ENCODE measurements around the gene HDDC2. TPM values are rescaled to one million over a fixed set of nuclear protein-coding genes. Genes with fewer than 3 reads are reported as not detected.

Gene HDDC2
- total RNA-seq (10 to 100 TPM; 19.4 to 21.6 TPM), total RNA-seq (8.7 to 76.4 (median 25.9) reads per million in 172 experiments)
- polyA plus RNA-seq (2013, experiment 1 of 2) = 65.5 TPM
- 55.3 TPM for polyA plus RNA-seq (2013, experiment 2 of 2)

DNA sequence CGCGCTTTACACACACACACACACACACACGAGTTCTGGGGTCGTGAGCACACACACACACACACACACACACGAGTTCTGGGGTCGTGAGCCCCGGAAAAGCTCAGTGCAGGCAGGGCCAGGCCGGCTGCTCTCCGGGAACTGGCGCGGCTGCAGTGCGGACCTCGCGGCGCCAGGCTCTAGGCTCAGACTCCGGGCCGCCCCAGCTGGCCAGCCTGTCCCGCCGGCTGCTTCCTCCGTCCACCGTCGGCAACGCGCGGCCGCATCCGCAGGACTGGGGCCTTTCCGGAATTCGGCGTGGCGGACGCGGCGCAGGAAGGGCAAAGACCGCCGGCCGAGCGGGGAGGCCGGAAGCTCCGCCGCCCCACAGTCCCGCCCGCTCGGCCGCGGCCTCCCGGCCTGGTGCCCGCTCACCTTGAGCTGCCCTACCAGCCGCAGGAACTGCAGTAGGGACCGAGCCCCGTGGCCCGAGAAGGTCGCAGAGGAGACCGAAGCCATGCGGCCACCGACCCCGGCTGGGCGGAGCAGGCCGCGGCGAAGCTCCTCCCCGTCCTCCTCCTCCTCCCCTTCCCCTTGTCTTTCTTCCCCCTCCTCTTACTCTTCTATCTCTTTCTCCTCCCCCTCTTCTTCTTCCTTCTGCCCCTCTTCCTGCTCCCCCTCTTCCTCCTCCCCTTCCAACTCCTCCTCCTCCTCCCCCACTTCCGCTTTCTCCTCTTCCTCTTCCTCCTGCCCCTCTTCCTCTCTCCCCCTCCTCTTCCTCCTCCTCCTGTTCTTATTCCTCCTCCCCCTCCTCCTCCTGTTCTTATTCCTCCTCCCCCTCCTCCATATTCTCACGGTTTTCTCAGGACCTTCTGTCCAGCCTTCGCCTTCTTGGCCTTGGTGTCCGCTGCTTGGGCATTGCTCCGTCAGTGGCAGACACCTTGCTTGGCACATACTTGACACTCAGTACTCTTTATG is at the start of gene HDDC2:
TSS of gene HDDC2 (minus strand) at position 533 of the 957 bp plus-strand sequence. CDS start at position 498, 35 bp downstream.
- intact Hi-C loops (cut with DNase I, micrococcal nuclease) = loop anchor here (5.0 kb wide), 2 partner anchors 686 to 1911 kb away; partner anchors contain the start of gene TRMT11 (in 1 of the 2)
- no peaks in the 10 kb centered on the region for H3K27me3 ChIP-seq (ENCODE audit: control insufficient read depth in 1 of 2, insufficient read depth in 2 of 2, low read length in 2 of 2)
- CTCF ChIA-PET = interaction anchor here (1.0 kb wide), 1 partner anchor 490 kb away, joined by 5 read pairs; the partner anchor contains the start of gene NCOA7
- Mint-ChIP-seq H3K4me1 (ENCODE audit: low read depth) (peaks cover 64% of the 10 kb centered on the region), H3K4me3 (peak within 1 kb of the TSS; percentile 91), H3K27me3 (peaks cover 5% of the 10 kb centered on the region), H3K9me3 (no peaks in the 10 kb centered on the region), H3K27ac (peak within 1 kb of the TSS; percentile 90), H3K36me3 (ENCODE audit: low read depth) (peaks cover 42% of the 10 kb centered on the region)
- TF ChIP-seq CTCF (IDR thresholded peaks at IDR 0.05) = no peak
- peak within 1 kb of the TSS; percentile 64 for H3K4me3 ChIP-seq (ENCODE audit: low read length)
- peak within 1 kb of the TSS; percentile 66 to 70 for H3K27ac ChIP-seq (ENCODE audit: low read depth in 1 of 2, low read length in 2 of 2)
- POLR2A ChIA-PET = interaction anchor here (1.4 to 6.2 kb wide), 6 partner anchors 9 to 685 kb away, joined by 6 to 44 read pairs (median 11); partner anchors contain the start of genes NCOA7 and TRMT11
- no peaks in the 10 kb centered on the region for H3K9me3 ChIP-seq (ENCODE audit: control insufficient read depth in 1 of 2, insufficient read depth in 1 of 2, low read length in 2 of 2)
- DNase-seq (peak in 13 of 14 experiments; percentile 9 to 67 (median 37)), ATAC-seq (ENCODE audit: poor library complexity) (peak; percentile 33)
- peaks cover 17% of the 10 kb centered on the region for H3K36me3 ChIP-seq (ENCODE audit: insufficient read depth, low read length)
- H3K4me1 ChIP-seq (ENCODE audit: insufficient read depth, low read length) = peaks cover 32% of the 10 kb centered on the region

GRCh38 chr6:125346926-125347563 is 45.3 kb upstream of the HDDC2 start:
- no peak overlapping the region for H3K4me3 ChIP-seq (ENCODE audit: low read length)
- TF ChIP-seq CTCF (IDR thresholded peaks at IDR 0.05) = no peak
- no peaks in the 10 kb centered on the region for H3K9me3 ChIP-seq (ENCODE audit: control insufficient read depth in 1 of 2, insufficient read depth in 1 of 2, low read length in 2 of 2)
- no peaks in the 10 kb centered on the region for H3K36me3 ChIP-seq (ENCODE audit: insufficient read depth, low read length)
- CTCF ChIA-PET = no interaction called here
- H3K9me3 Mint-ChIP-seq = no peaks in the 10 kb centered on the region
- H3K4me1 Mint-ChIP-seq (ENCODE audit: low read depth) = no peaks in the 10 kb centered on the region
- no peak overlapping the region for H3K27ac Mint-ChIP-seq
- no peak for DNase-seq
- H3K36me3 Mint-ChIP-seq (ENCODE audit: low read depth) = no peaks in the 10 kb centered on the region
- peaks cover 0 to 8% of the 10 kb centered on the region in 2 experiments for H3K27me3 ChIP-seq (ENCODE audit: control insufficient read depth in 1 of 2, insufficient read depth in 2 of 2, low read length in 2 of 2)
- ATAC-seq (ENCODE audit: poor library complexity) = no peak
- H3K4me1 ChIP-seq (ENCODE audit: insufficient read depth, low read length) = peaks cover 11% of the 10 kb centered on the region
- peaks cover 7% of the 10 kb centered on the region for H3K27me3 Mint-ChIP-seq
- intact Hi-C loops (cut with DNase I, micrococcal nuclease) = no loop called here
- no peak overlapping the region for H3K27ac ChIP-seq (ENCODE audit: low read depth in 1 of 2, low read length in 2 of 2)
- POLR2A ChIA-PET = interaction anchor here (0.6 kb wide), 1 partner anchor 170 kb away, joined by 3 read pairs; no protein-coding TSS in a partner anchor
- H3K4me3 Mint-ChIP-seq = no peak overlapping the region

DNA sequence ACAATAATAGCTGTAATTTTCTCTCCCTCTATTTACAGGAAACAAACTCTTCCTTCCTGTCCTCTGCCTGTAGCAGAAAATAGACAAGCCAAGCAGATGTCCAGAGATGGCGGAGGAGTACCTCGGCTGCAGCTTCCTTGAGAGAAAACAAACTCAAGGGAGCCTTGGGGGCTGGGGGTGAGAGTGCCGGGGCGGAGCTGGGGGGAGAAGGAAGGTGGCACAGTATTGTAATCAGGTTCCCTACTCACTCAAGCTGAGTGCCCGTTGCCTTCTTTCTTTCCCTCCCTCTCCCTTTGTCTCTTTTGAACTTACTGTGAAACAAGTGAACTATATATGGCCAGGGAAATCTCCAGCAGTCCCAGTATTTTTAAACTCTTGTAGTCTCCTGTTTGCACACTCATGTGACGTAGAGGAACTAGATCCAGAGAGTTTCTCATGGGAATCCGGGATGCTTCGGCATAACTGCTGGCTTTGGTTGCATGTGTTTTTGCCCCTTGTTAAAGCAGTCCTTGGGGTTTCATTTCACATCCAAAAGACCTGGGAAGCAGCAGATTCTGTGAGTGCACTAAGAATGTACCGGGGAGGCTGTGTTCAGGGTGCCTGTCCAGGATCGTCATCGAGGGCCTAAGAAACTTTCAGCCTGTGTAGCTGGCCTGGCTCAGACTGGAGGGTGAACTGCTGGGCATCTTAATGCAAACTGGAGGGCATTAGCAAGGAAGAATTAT is 44.6 kb upstream of the HDDC2 start:
- ChIA-PET CTCF (no interaction called here), POLR2A (no interaction called here)
- Histone ChIP-seq H3K4me3 (ENCODE audit: low read length) (no peak overlapping the region), H3K27me3 (ENCODE audit: control insufficient read depth in 1 of 2, insufficient read depth in 2 of 2, low read length in 2 of 2) (peaks cover 0 to 8% of the 10 kb centered on the region in 2 experiments), H3K27ac (ENCODE audit: low read depth in 1 of 2, low read length in 2 of 2) (no peak overlapping the region), H3K9me3 (ENCODE audit: control insufficient read depth in 1 of 2, insufficient read depth in 1 of 2, low read length in 2 of 2) (no peaks in the 10 kb centered on the region), H3K36me3 (ENCODE audit: insufficient read depth, low read length) (no peaks in the 10 kb centered on the region), H3K4me1 (ENCODE audit: insufficient read depth, low read length) (peaks cover 11% of the 10 kb centered on the region)
- no peaks in the 10 kb centered on the region for H3K9me3 Mint-ChIP-seq
- no peak for TF ChIP-seq CTCF (IDR thresholded peaks at IDR 0.05)
- H3K27ac Mint-ChIP-seq = no peak overlapping the region
- peak in 1 of 14 experiments; percentile 4 for DNase-seq
- H3K4me3 Mint-ChIP-seq = no peak overlapping the region
- ATAC-seq (ENCODE audit: poor library complexity) = no peak
- H3K4me1 Mint-ChIP-seq (ENCODE audit: low read depth) = no peaks in the 10 kb centered on the region
- peaks cover 6% of the 10 kb centered on the region for H3K27me3 Mint-ChIP-seq
- intact Hi-C loops (cut with DNase I, micrococcal nuclease) = no loop called here
- H3K36me3 Mint-ChIP-seq (ENCODE audit: low read depth) = no peaks in the 10 kb centered on the region

Data from CD4-positive, alpha-beta T cell (primary cell).